ENCODE measurements around the gene OR10AD1. TPM values are rescaled to one million over a fixed set of nuclear protein-coding genes. Genes with fewer than 3 reads are reported as not detected.

The OR10AD1 gene
- not detected in 2 replicates for total RNA-seq

GRCh38 chr12:48203192-48203591 is at the start of gene OR10AD1:
OR10AD1 (minus strand) TSS chr12:48203292; CDS start chr12:48203292, 0 bp downstream.

GRCh38 chr12:48183091-48183875 is 19.8 kb downstream of the OR10AD1 start, which contains the start of gene CCDC184:
CCDC184 (plus strand) TSS chr12:48183644; CDS start chr12:48184123, 479 bp downstream.

GRCh38 chr12:48157018-48157888 is 45.8 kb downstream of the OR10AD1 start, which contains the start of gene ASB8:
ASB8 (minus strand) TSS chr12:48157515; CDS start chr12:48153496, 4,019 bp downstream.

Other genes starting within 250 kb of the OR10AD1 start
- gene TMEM106C, start 239.7 kb downstream of the OR10AD1 start, total RNA-seq: 79.4 and 89.9 TPM in 2 replicates
- gene COL2A1, start 198.8 kb downstream of the OR10AD1 start, total RNA-seq: 3.2 and 3.5 TPM in 2 replicates
- gene SENP1, start 97.2 kb downstream of the OR10AD1 start, total RNA-seq: 32.8 and 36.7 TPM in 2 replicates
- 57.3 and 65.9 TPM in 2 replicates for gene PFKM, start 83.9 kb downstream of the OR10AD1 start, total RNA-seq
- 31.6 and 39.3 TPM in 2 replicates for gene ASB8, start 45.8 kb downstream of the OR10AD1 start, total RNA-seq
- 0.52 and 0.97 TPM in 2 replicates for gene CCDC184, start 19.6 kb downstream of the OR10AD1 start, total RNA-seq
- gene ZNF641, start 147.6 kb upstream of the OR10AD1 start, total RNA-seq: 10.6 and 14.3 TPM in 2 replicates